Left cardiac atrium (tissue), 4 donors: Measurements from ENCODE around the gene COQ8A. TPM values are rescaled to one million over a fixed set of nuclear protein-coding genes. Genes with fewer than 3 reads are reported as not detected.

Experiments
- ATAC-seq, 2 donors: fragments of 200-7000 bp; cut with Tn5 transposase; one replicate each; pipeline ENCODE4 v1.9.1; 2020; ENCODE audit warnings: mild to moderate bottlenecking in 2 of 2, moderate library complexity in 2 of 2
- DNase-seq: peaks from one replicate; pipeline ENCODE4 v3.0.0-alpha.2; 2020
- intact Hi-C, 2 donors: fragments of 100-400 bp; cut with DNase I; formaldehyde crosslinking; loops; one replicate each; pipeline versions ENCODE4 v1.14.1 to v1.15.1; 2022 to 2023
- total RNA-seq, 2 donors: library from RNA; stranded (reverse); fragmentation: NEBNext Ultra II Directional; extraction: Animal tissue kit (Norgen Biotek cat#: 25700); gene quantifications; one replicate each; pipeline ENCODE4 v1.2.1, GENCODE V29; 2021
- donor health status: DM: no; HTN: yes; CAD: no.
- donor health status: DM: no; HTN: yes; CAD: no; lungs with severe emphysema.
- donor health status: DM: yes; HTN: yes; CAD: no.
- donor health status: Dilated cardiomyopathy.

Gene COQ8A
- total RNA-seq, 2 donors from 2014 or later, result 107 to 179 TPM

DNA sequence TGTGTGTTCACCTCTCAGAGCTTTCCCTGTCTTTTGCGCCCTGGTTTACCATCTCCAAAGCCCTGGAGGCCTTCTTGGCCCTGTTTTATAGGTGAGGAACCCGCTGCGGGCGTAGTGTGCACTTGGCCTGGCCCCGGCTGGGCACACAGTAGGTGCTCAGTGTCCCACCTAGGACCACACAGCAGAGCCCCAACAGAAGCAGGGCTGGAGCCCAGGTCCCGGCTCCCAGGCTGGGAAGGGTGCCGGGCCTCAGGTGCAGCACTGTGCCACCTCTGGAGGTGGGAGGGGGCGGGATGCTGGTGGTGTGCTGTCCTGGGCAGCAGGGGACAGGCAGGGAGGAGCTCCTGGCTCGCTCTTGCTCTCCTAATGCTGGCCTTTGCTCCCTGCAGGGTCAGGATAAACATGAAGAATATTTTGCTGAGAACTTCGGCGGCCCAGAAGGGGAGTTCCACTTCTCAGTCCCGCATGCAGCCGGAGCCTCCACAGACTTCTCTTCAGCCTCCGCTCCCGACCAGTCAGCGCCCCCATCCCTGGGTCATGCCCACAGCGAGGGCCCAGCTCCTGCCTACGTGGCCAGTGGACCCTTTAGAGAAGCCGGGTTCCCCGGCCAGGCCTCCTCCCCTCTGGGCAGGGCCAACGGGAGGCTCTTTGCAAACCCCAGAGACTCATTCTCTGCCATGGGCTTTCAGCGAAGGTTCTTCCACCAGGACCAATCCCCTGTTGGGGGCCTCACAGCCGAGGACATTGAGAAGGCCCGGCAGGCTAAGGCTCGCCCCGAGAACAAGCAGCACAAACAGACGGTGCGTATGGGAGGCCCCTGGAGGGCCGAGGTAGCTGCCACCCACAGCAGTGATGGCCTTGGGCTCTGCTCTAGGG, 24.8 kb downstream of the COQ8A start:
- intact Hi-C loops, result no loop called here
- ATAC-seq (no peak), DNase-seq (no peak)

DNA sequence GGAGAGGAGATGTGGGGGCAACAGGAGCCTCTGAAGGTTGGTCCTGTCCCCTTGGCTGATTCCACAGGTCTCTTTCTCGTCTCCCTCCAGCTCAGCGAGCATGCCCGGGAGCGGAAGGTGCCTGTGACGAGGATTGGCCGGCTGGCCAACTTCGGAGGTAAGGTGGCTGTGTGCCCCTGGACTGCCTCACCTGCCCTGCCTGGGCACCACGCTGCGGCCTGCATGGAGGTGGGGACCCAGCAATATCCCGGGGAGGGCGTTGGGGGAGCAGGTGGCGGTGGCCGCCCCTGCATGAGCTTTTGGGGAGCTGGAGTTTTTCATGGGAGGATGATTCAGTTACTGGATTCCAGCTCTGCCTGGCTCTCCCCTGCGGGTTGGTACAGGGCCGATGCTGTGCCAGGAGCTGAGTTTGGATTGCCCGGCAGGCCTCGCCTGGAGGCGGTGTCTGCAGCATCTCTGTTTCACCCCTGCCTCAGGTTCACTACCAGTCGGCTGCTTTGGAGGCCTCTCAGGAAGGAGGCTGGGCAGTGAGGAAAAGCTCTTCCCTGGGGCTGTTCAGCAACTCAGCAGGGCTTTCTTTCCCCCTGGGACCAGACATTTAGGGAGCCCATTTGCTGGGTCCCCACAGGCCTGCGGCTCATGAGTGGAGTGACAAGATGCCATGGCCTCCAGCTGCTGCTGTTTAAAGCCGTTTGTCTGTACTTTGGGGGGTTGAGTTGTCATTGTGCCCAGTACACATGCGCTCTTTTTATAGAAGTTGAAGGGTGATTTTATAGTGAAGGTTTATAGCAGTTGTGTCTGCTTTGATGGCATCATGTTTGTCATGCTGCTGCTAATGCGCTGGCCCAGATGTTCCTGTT, 25.7 kb downstream of the COQ8A start:
- DNase-seq, result no peak

DNA sequence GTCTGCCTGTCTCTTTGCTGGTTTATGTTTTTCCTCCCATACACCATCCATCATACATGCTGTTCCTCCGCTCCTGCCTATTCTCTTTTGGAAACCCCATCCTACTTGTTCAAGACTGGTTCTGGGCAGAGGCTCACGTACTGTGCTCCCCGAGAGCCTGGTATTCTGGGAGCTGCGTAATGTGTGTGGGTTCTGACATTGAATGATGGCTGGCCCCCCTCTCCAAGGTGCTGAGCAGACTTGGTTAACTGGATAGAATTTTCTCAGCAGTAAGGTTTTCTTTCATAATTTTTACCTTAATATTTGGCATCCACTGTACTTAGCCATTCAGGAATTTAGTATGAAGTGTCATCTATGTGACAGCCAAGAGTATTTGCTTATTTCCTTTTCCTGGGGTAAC, 26.6 kb downstream of the COQ8A start:
- intact Hi-C loops, result no loop called here
- no peak for DNase-seq

More for the DNA sequence above, 25.7 kb downstream of the COQ8A start:
- intact Hi-C loops, result no loop called here
- ATAC-seq, result no peak

DNA sequence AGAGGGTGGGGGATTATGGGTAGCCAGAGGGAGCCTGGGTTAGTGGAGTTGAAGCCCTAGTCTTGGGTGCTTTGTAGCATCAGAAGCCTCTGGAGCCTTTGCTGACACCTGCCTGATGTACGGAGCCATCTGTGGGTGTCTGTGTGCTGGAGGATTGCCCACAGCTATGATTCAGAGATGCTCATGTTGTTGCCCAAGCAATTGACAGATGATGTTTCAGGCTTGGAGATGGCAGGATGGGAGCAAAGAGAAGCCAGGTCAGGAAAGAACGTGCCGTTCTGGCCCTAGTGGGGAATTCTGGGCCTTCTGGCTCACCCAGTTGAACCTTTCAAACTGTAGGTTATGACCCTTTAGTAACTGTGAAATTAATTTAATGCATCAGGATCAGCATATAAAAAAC, 27.6 kb downstream of the COQ8A start:
- DNase-seq (peak; percentile 57), ATAC-seq (peak; percentile 31 to 88)
- intact Hi-C loops, result no loop called here

More for the DNA sequence above, 26.6 kb downstream of the COQ8A start:
- ATAC-seq, result no peak

DNA sequence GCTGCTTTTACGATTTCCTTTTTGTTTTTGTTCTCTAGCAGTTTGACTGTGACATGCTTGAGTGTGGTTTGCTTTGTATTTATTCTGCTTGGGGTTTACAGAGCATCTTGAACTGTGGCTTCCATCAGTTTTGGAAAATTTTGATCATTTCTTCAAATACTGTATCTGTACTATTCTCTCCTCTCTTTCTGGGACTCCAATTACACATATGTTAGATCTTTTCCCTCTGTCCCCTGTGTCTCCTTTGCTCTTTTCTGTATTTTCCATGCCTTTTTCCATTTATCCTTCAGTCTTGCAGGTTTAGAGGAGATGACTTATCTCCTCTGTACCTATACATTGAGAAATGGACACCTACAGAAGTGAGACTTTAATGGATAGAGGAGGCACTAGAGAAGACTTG, 31.7 kb downstream of the COQ8A start:
- intact Hi-C loops, result no loop called here
- no peak for DNase-seq
- no peak for ATAC-seq

DNA sequence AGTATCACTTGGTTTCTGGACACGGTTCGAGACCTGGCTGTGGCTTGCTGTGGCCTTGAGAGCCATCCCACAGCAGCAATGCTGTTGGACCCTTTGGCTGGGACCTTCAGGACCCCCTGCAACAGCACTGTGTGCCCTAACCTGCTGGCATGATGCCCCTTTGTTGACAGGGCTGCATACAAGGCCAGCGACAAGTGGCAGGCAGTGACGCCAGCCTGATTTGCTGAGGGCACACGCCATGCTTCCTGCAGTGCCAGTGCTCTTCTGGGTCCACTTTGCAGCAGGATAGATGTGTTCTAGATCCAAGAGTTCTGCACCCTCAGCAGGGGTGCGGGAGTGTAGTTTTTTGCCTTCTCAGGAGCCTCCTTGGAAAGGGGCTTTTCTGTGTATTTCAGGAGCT, 32.8 kb downstream of the COQ8A start:
- intact Hi-C loops, result no loop called here
- ATAC-seq (peak; percentile 7 to 8), DNase-seq (no peak)

DNA sequence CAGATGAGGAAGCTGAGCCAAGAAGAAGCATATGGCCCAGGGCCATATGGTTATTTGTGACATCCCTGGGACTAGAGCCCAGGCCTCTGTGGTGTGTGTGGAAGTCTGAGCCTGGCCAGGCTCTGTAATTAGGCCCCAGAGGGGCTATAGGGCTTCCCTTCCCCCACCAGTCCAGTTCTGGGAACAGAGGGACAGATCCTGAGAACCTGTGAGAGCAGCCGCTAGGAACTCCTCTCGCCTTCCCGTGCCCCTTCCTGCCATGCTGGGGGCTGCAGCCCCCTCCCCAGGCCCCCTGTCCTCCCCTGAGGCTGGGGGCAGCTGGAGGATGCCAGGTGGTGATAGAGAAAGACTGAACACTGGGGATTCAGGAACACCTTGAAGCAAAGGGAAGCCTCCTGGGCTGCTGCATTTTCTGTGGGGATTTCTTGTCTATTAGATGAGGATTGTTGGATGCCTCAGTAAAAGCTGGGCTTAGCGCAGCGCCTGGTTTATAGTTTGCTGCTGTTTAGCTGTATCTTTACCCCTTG, 33.3 kb downstream of the COQ8A start:
- DNase-seq (no peak), ATAC-seq (peak; percentile 42 to 79)
- intact Hi-C loops, result no loop called here

DNA sequence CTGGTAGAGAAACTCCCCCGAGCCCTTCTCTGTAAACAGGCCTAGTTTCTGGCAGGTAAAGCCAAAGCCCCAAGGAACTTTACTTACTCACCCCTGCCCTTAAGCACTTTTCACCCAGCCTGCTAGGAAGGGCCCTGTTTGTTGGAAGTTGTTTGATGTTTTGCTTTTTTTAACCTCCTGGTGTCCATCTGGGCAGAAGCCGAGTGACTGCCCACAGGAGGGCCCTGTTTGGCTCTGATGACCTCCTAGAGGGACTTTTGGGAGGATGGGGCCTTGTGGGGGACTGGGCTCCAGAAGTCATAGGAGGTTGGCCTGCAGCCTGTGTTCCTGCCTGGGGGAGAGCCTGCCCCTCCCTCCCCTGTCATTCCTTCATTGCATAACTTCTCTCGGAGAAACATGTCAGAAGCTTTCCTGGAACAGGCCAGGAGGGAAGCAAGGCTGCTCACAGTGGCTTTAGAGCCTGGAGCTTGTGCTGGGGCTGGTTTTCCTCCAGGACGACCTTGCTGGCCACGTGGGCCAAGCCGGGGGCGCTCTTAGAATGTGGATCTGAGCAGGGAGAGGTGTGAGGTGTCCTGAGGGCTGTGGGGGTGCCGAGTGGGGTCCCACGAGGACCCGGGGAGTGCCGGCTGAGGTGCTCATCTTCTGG, 33.9 kb downstream of the COQ8A start:
- peak; percentile 71 to 75 for ATAC-seq
- peak; percentile 56 for DNase-seq
- intact Hi-C loops, result no loop called here

DNA sequence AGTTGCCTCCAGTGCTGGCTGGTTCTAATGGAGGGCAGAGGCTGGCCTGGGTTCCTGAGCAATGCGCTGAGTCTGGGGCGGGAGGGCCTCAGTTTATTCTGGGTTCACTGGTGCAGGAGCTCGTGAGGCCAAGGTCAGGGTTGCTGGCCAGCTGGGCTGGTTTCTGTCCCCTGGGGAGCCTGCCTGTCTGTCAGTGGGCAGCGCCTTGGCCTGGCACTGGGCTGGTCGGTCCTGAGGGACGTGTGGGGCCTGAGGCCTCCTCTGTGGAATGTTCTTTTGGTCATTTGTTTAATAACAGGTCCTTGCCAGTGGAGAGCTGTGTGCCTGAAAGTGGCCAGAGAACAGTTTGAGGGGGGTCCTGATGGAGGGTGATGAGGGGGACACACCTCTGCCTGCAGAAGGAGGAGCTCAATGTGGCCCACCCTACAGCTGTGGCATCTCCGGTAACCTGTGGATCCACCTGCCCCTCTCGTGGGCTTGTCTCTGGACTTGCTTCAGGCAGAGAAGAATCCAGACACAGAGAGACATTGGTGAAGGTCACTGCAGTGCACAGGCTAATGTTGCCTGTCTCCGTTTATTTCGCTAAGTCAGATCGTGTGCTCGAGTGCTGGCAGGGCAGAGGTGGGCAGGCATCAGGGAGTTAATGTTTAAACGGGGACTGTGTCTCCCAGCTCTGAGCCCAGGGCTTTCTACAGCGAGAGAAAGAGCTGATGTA, 34.6 kb downstream of the COQ8A start:
- ATAC-seq (peak; percentile 36 to 60), DNase-seq (no peak)
- intact Hi-C loops, result no loop called here

DNA sequence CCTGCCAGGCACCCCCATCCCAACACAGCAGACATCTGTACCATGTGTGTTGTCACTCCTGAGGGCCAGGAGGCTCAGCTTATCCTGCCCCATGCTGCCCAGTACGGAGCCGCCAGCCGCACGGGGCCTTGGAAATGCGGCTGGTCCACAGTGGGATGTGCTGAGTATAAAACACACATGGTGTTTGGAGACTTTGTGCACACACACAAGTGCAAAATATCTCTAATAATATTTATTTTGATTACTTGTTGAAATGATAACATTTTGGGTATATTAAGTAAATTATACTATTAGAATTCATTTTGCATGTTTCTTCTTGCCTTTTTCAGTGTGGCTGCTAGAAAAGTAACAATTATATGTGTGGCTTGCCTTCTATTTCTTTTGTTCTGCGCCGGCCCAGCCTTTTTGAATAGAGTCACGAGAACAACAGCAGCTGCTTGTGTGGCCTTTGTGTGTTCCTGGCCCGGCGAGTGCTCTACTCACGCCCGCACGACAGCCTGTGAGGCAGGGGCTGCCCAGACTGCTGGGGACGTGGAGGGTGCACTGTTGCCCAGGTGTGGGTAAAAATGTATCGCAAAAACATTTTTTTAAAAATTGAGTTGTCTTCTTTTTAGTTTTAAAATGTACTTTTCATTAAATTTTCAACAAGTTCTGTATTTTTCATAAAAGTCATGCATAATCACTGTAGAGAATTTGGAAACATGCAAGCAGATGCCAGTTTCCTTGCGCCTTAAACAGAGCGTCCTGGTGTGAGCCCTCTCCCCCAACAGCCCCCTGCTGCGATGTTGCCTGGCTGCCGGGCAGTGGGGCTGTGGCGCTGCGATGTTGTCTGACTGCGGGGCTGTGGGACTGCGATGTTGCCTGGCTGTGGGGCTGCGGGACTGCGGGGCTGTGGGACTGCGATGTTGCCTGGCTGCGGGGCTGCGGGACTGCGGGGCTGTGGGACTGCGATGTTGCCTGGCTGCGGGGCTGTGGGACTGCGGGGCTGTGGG, 35.5 kb downstream of the COQ8A start:
- no peak for ATAC-seq
- intact Hi-C loops, result no loop called here
- no peak for DNase-seq

DNA sequence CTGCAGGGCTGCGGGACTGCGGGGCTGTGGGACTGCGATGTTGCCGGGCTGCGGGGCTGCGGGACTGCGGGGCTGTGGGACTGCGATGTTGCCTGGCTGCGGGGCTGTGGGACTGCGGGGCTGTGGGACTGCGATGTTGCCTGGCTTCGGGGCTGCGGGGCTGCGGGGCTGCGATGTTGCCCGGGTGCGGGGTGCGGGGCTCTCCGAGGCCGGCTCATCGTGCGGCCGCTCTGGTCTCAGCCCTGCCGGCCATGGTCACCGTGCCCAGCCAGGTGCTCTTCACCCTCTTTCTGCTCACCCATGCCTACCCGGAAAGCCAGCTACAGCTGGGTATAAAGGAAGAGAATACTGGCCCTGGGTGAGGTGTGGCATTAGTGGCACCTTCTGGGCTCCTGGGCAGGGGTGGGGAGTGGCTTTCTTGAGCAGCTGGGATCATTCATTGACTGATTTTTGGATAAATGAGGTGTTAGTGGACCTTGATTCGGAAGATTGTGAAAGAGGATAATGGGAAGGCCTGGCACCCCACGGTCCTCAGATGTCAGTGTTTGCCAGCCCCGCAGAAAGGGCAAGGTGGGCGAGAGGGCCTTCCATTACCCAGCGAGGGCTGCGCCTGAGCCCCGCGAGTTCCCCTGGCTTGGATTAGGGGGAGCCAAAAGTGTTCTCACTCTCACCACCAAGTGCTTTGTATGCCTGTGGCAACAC, 36.3 kb downstream of the COQ8A start:
- intact Hi-C loops, result no loop called here
- ATAC-seq (no peak), DNase-seq (no peak)

DNA sequence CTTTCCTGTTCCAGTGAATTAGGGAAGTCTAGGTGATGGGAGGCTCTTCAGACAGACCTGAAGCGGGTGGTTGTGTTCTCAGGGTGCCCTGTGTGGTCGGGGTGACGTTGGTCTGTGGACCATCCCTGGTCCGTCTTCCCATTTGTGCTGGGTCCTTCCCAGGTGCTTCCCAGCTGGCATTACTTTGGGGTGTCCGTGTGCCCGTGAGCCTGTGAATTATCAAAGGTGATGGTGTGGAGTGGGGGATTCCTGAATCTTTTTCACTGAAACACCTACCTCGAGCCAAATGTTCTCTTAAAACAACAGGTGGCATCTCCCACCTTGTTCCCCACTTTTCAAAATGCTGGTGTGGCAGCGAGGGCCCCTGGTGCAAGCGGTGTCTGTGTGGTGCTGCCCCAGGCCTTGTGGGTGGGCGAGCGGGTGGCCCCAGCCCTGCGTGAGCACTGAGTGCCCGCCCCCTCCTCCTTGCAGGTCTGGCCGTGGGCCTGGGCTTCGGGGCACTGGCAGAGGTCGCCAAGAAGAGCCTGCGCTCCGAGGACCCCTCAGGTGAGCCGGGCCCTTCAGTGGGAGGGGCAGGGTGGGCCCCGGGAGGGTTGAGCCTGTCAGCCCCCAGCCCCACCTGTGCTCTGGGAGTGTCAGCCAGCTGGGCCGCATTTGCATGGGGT, 37.0 kb downstream of the COQ8A start:
- DNase-seq (no peak), ATAC-seq (no peak)
- intact Hi-C loops, result no loop called here

DNA sequence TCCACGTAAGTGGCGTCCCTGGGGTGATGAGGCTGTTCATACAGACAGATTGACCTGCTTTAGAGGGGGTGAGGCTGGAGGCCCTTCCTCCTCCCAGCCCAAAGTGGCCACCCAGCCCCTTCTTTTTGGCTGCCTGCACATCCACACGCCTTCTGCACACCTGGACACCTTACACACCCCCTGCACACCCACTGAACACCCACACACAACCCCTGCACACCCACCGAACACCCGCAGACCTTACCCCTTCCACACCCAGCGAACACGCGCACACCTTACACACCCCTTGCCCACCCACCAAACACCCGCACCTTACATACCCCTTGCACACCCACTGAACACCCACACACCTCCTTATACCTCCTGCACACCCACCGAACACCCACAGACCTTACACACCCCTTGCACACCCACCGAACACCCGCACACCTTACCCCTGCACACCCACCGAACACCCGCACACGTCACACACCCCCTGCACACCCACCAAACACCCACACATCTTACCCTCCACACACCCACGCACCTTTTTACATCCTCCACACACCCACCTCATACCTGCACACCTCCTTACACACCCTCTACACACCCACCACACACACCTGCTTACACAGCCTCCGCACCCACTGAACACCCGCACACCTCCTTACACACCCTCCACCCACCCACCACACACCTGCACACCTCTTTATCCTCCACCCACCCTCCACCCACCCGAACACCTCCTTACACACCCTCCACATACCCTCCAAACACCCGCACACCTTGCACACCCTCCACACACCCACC, 37.7 kb downstream of the COQ8A start:
- intact Hi-C loops, result no loop called here
- DNase-seq, result no peak
- ATAC-seq, result no peak

DNA sequence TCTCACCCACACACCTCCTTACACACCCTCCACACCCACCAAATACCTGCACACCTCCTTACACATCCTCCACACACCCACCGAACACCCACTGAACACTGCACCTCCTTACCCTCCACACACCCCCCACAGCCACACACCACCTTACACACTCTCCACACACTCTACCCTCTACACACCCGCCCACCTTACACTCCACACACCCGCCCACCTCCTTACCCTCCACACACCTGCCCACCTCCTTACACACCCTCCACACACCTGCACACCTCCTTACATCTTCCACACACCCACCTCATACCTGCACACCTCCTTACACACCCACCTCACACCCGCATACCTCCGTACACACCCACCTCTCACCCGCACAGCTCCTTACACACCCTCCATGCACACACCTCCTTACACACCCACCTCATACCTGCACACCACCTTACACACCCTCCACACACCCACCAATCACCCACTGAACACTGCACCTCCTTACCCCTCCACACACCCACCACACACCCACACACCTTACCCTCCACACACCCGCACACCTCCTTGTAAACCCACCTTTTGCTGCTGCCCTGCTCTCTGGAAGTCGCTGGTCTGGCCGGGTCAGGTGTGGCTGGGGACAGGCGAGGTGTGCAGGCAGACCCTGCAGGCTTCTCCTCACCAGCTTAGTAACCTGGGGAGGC, 38.5 kb downstream of the COQ8A start:
- intact Hi-C loops, result no loop called here
- DNase-seq (no peak), ATAC-seq (no peak)

DNA sequence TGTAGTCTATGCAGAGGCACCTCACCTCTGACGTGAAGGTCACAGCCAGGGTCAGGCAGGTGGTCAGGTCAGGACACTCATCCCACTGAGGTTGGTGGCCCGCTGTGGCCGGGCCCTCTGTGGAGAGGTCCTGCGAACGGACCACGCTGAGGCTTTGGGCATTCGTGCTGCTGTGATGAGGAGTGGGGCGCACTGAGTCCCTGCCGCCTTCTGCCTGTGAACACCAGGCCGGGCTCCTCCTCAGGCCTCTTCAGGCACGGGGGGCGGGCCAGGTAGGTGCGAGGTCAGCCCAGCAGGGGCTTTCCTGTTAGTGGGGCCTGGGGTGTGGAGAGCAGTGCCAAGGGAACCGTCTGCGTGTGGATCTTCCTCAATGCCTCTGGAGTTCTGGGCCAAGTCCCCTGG, 39.0 kb downstream of the COQ8A start:
- ATAC-seq (no peak), DNase-seq (no peak)
- intact Hi-C loops, result no loop called here
